H1 (cell line): ENCODE results near the gene FKBP2. TPM values are rescaled to one million over a fixed set of nuclear protein-coding genes. Genes with fewer than 3 reads are reported as not detected.

Source experiments
- EP300 ChIP-seq, 2 experiments: IDR thresholded peaks; 1 replicate in 1 of 2; 2 replicates in 1 of 2; pipeline ENCODE4 v1.6.1; 2011 to 2012; ENCODE audit warnings: low read depth in 2 of 2, low read length in 2 of 2, mild to moderate bottlenecking in 2 of 2, borderline replicate concordance in 1 of 2, inconsistent platforms in 1 of 2, moderate library complexity in 1 of 2
- RAD21 ChIP-seq, 2 experiments: IDR thresholded peaks in 1 of 2; conservative IDR thresholded peaks in 1 of 2; 2 replicates each; pipeline ENCODE4 v1.6.1; 2011; ENCODE audit warnings: low read depth in 2 of 2, low read length in 2 of 2, improper control_type of control experiment in 1 of 2, inconsistent platforms in 1 of 2, mild to moderate bottlenecking in 1 of 2, moderate library complexity in 1 of 2
- SP4 ChIP-seq: IDR thresholded peaks from 2 replicates; pipeline ENCODE4 v1.6.1; 2012; ENCODE audit warnings: low read length, inconsistent platforms
- USF2 ChIP-seq: IDR thresholded peaks from 2 replicates; pipeline ENCODE4 v1.6.1; 2011; ENCODE audit warnings: low read length, improper control_type of control experiment
- polyA plus RNA-seq, 7 experiments: library from polyadenylated mRNA; depleted of rRNA in 3 of 7; stranded (reverse) in 5 of 7; unstranded in 2 of 7; fragments of >200 nt in 5 of 7; fragments of 200-250 nt in 2 of 7; gene quantifications; 1 replicate in 5 of 7; 2 replicates in 1 of 7; 4 replicates in 1 of 7; pipeline versions ENCODE4 v1.2.1 to v1.2.3, GENCODE V29; 2011 to 2013; ENCODE audit warnings: missing spikeins in 2 of 7, mixed read lengths in 2 of 7
- total RNA-seq: library from RNA; stranded (reverse); fragmentation: NEBNext Ultra II Directional; extraction: Animal tissue kit (Norgen Biotek cat#: 25700); gene quantifications from 2 replicates; pipeline ENCODE4 v1.2.1, GENCODE V29; 2021

The FKBP2 gene
- total and polyA plus RNA-seq, 2 of the 8 experiments (the other 6 are each of a cell fraction or from before 2014, with no cell fraction given), result 41.7 to 52.5 TPM

DNA sequence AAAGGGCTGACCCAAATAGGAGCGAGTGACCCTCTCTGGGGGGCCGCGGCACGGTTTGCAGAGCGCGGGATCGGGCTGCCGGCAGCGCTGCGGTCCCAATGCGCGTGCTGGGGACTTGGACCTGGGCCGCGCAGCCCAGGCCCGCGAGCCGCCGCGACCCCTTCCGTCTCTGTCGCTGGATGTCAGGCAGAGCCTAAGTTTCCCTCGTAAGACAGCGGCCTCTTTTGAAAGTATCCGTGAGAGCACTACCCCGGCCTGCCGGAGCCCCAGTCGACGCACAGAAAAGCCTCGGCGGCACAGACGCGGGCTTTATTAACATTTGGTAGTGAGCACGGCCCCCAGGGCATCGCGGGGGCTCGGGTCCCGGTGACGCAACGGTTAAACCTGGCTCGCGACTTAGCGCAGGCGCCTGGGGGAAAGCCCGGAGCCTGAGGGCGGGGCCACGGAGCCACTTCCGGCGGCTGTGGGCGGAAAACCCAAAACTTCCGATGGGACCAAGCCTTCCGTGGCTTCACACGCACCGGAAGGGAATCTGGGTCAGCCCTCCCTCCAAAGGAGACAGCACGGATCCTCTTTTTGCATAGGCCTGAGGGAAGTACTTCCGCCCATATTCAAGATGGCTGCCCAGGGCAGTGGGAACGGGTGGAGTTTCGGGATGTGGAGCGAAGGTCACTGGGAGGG lies 28.8 kb downstream of the FKBP2 start (continued):
- no peak for TF ChIP-seq USF2
- TF ChIP-seq SP4, result peak; percentile 81; the same call in 1 of the 2 replicates
- peak in 1 of 2 experiments; percentile 8; a peak in 1 of 4 replicates for TF ChIP-seq RAD21 (IDR thresholded peaks at IDR 0.05 in 1 of 2, conservative IDR thresholded peaks at IDR 0.05 in 1 of 2; ENCODE audit: low read depth in 2 of 2, low read length in 2 of 2)
- 0 out of 3 replicates have a peak, but pooled peaks of 1 of the 2 experiments have one; percentile 27 for TF ChIP-seq EP300 (IDR thresholded peaks at IDR 0.05; ENCODE audit: borderline replicate concordance in 1 of 2, low read depth in 2 of 2, low read length in 2 of 2)
